Measurements from ENCODE around the gene IGFBP2. TPM values are rescaled to one million over a fixed set of nuclear protein-coding genes. Genes with fewer than 3 reads are reported as not detected.

The IGFBP2 gene
- total and polyA plus RNA-seq, 4 donors = 88.8 to 1,119 (median 352) TPM

GRCh38 chr2:216687111-216687510 is 53.9 kb downstream of the IGFBP2 start:
- H3K27me3 ChIP-seq (ENCODE audit: control insufficient read depth in 4 of 4, insufficient read depth in 4 of 4, low read length in 3 of 4) = peaks cover 0 to under 1% (median 0%) of the 10 kb centered on the region in 4 donors
- H3K9me3 ChIP-seq (ENCODE audit: control insufficient read depth in 4 of 4, low read length in 3 of 4) = no peaks in the 10 kb centered on the region
- 80% methylated on average over 5 of the region's 5 CpGs for WGBS
- no peaks in the 10 kb centered on the region for H3K36me3 ChIP-seq (ENCODE audit: control insufficient read depth in 4 of 4, insufficient read depth in 3 of 4, low read depth in 1 of 4, low read length in 3 of 4)
- no peak for TF ChIP-seq SP1 (IDR thresholded peaks at IDR 0.05)
- no peak for TF ChIP-seq YY1 (IDR thresholded peaks at IDR 0.05)
- no peak for TF ChIP-seq HNF4A (conservative IDR thresholded peaks at IDR 0.05)
- TF ChIP-seq EGR1 (IDR thresholded peaks at IDR 0.05; ENCODE audit: low read depth in 2 of 2) = no peak
- TF ChIP-seq NR2F2 (IDR thresholded peaks at IDR 0.05) = no peak
- TF ChIP-seq RXRA (IDR thresholded peaks at IDR 0.05) = no peak
- TF ChIP-seq MAX (IDR thresholded peaks at IDR 0.05) = no peak
- TF ChIP-seq TAF1 (conservative IDR thresholded peaks at IDR 0.05) = no peak
- TF ChIP-seq ZBTB33 (IDR thresholded peaks at IDR 0.05) = no peak
- TF ChIP-seq FOXA1 (IDR thresholded peaks at IDR 0.05) = no peak
- TF ChIP-seq GABPA (IDR thresholded peaks at IDR 0.05 in 1 of 2, conservative IDR thresholded peaks at IDR 0.05 in 1 of 2) = no peak
- TF ChIP-seq FOXA2 (IDR thresholded peaks at IDR 0.05) = no peak
- no peak for TF ChIP-seq HNF4G (IDR thresholded peaks at IDR 0.05)
- TF ChIP-seq, protein P1, sequence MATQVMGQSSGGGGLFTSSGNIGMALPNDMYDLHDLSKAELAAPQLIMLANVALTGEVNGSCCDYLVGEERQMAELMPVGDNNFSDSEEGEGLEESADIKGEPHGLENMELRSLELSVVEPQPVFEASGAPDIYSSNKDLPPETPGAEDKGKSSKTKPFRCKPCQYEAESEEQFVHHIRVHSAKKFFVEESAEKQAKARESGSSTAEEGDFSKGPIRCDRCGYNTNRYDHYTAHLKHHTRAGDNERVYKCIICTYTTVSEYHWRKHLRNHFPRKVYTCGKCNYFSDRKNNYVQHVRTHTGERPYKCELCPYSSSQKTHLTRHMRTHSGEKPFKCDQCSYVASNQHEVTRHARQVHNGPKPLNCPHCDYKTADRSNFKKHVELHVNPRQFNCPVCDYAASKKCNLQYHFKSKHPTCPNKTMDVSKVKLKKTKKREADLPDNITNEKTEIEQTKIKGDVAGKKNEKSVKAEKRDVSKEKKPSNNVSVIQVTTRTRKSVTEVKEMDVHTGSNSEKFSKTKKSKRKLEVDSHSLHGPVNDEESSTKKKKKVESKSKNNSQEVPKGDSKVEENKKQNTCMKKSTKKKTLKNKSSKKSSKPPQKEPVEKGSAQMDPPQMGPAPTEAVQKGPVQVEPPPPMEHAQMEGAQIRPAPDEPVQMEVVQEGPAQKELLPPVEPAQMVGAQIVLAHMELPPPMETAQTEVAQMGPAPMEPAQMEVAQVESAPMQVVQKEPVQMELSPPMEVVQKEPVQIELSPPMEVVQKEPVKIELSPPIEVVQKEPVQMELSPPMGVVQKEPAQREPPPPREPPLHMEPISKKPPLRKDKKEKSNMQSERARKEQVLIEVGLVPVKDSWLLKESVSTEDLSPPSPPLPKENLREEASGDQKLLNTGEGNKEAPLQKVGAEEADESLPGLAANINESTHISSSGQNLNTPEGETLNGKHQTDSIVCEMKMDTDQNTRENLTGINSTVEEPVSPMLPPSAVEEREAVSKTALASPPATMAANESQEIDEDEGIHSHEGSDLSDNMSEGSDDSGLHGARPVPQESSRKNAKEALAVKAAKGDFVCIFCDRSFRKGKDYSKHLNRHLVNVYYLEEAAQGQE (IDR thresholded peaks at IDR 0.05) = no peak
- no peak for TF ChIP-seq JUND (IDR thresholded peaks at IDR 0.05)
- TF ChIP-seq ATF3 (IDR thresholded peaks at IDR 0.05) = no peak
- TF ChIP-seq RAD21 (IDR thresholded peaks at IDR 0.05) = no peak
- TF ChIP-seq CTCF (IDR thresholded peaks at IDR 0.05; ENCODE audit: low read depth, low read length, missing input control) = no peak
- no peak overlapping the region for H3K9ac ChIP-seq (ENCODE audit: low read depth in 1 of 2, low read length in 2 of 2)
- H3K4me3 ChIP-seq (ENCODE audit: low read depth in 1 of 3, low read length in 3 of 3) = no peak overlapping the region
- H3K27ac ChIP-seq (ENCODE audit: low read depth in 1 of 2, low read length in 2 of 2) = no peak overlapping the region
- no peak for DNase-seq (ENCODE audit: low spot score)
- peaks cover 0 to 4% (median 2%) of the 10 kb centered on the region in 4 donors for H3K4me1 ChIP-seq (ENCODE audit: control insufficient read depth in 4 of 4, insufficient read depth in 4 of 4, low read length in 3 of 4)
